HG03060 (cell line): Measurements from ENCODE around the gene SCGN.

Source experiments
- ATAC-seq: cut with Tn5 transposase; IDR thresholded peaks from one replicate; pipeline ENCODE4 v1.9.1; 2021; ENCODE audit warnings: low read depth, moderate number of reproducible peaks; ENCODE audit not compliant: unreplicated experiment

SCGN gene

DNA sequence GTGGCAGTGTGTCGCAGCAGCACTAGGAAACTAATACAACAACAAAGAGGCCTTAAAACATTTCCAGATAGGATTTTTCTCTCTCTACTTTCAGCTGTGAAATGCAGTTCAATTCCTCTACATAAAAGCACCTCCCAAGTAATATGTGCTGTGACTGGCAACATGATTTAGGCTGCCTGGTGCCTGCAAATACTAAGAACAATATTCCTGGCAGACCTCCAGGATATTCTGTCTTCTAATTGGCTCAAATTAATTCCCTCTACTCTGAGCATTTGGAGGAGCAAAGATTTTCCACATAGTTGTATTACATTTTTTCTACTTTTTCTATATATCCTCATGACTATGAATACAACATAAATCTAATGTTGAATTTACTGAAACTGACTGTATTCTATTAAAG, 33.2 kb downstream of the SCGN start:
- no peak for ATAC-seq

DNA sequence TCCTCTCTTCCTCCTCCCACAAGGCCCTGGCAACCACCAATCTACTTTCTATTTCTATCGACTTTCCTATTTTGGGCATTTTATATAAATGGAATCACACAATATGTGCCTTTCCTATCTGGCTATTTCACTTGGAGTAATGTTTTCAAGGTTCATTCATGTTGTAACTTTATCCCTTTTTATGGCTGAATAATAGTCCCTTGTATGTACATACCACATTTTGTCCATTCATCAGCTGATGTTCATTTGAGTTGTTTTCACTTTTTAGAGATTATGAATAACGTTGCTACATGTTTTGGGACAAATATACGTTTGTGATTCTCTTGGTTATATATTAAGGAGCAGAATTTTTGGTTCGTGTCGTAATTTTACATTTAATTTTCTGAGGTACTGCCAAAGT, 33.9 kb downstream of the SCGN start:
- ATAC-seq, result no peak

GRCh38 chr6:25686856-25687255, 34.8 kb downstream of the SCGN start:
- no peak for ATAC-seq

DNA sequence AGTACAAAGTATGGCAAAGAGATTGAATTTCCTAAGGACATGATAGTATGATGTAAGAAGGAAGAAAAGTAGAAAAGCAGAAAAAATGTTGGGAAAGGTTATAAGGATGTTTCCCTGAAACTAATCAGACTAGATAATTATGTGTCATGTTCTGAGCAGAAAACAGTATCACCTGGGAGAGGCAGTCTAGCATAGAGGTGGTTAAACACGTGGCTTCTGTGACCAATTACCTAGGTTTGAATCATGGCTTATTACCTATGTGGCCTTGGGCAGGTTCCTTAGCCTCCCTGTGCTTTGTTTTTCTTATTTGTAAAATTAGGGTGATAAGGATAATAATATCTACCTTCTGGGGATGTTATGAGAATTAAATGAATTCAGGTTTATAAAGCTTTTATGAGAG, 38.0 kb downstream of the SCGN start:
- no peak for ATAC-seq

DNA sequence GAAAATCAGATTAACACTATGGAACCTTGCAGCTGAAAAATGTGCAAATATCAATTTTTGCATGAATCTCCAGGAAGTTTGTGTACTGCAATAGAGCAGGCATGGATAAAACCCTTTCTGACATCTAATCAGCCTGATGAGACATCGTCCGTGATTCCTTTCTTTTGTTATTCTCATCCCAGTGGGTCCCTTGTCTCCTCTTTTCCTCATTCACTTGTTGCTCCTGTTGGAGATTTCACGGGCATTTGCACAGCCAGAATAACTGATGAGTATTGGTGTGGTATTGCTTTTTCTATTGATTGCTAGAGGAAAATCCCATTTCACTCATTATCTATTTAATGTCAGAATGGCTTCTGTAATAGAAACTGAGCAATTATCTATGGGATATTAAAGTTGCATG, 39.9 kb downstream of the SCGN start:
- no peak for ATAC-seq

DNA sequence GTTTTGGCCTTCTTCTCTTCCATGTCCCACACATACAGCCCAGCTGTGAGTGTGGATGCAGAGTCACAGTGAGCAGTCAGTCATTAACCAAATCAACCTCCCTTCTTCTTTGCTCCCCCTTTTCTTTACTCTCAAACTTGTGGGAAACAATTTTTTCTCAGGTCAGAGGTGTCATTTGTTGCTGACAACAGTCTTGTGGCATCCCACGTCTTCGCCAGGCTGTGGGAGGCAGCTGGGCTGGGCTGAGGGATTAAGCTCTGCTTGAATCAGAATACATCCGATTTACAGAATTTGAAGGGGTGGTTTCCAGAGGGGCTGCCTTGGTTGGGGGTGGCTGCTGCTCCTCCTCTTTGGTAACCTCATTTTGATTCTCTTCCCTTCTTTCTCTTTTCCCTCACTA, 40.5 kb downstream of the SCGN start:
- no peak for ATAC-seq

- ATAC-seq, result no peak
Measured at GRCh38 chr6:25694366-25694765, 42.4 kb downstream of the SCGN start.

DNA sequence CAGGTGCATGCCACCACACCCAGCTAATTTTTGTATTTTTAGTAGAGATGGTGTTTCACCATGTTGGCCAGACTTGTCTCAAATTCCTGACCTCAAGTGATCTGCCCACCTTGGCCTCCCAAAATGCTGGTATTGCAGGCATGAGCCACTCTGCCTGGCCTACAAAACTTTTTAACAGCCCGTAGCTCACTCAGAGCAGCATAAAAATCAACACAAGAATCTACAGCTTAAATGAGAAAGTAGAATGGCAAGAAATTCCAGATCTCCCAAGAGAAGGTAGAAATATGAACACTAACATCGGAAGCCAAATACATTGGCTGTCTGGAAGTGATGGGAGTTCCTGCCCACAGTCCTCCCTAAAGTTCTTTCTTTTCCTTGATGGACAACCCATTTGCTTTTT, 43.7 kb downstream of the SCGN start:
- ATAC-seq, result no peak

DNA sequence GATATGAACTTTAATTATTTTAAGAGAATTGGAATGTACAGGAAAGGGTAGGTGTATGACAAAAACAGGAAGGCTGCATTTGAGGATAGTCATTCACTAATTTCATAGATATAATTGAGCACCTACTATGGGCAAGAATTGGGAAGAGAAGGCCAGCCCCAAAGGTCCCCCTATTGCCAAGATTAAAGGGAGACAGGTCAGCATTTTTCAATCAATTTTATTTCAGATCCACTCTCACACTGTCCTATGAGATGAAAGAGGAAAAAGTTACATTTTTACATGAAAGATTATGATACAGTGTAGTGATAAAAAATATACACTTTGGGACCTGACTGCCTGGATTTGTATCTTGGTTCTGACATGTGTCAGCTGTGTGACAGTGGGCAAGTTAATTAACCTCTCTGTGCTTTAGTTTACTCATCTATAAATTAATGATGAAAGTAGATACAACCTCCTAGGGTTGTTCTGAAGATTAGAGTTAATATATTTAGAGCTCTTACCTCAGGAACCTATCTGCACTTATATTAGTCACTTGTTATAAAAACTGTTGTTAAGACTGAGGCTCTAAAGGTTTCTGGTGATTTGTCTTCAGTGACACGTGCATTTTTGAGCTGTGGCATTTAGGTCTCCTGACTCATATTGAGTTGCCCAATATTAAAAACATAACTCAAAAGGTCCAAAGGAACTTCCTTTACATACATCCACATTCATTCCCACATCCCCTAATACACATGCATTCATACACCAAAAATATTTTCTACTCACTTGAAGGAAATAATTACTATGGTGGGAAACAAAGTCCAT, 45.7 kb downstream of the SCGN start:
- no peak for ATAC-seq

DNA sequence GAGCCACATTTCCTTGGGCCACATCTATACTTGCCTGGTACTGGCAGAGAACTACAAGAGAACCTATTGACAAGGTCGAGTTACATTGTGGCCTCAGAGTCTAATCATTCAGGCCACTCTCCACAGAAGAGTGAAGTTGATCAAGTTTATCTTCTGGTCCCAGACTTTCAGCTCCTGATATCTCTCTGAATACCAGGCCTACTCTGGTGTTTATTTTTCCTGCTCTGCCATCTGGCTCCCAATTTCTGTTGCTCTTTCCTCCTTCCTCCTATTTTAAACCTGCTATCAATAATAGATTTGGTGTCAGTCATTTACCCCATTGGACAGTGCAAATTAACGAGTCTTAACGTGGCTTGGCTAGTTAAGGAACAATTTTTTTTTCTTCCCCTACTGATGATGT, 46.6 kb downstream of the SCGN start:
- ATAC-seq, result no peak

- ATAC-seq, result no peak
Measured at GRCh38 chr6:25699649-25700048, 47.6 kb downstream of the SCGN start.

DNA sequence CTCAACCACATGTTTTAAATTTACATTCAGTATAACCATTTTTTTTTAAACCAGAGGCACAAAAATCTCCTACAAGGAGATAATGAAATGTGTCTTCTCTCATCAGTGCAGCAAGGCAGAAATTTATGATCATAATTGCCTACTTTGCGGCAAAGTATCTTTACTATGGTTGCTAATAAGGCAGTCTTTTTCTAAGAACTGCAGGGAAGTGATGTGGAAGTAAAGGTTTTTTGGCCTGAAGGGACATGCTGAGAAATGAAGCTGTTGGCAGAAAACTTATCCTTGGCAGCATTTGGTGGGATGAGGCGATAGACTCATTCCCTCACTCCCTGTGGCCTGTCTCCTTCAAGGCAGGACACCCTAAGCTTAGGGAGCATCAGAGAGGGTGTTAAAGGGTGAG, 48.7 kb downstream of the SCGN start:
- ATAC-seq, result no peak

GRCh38 chr6:25701807-25702206, 49.8 kb downstream of the SCGN start:
- no peak for ATAC-seq

DNA sequence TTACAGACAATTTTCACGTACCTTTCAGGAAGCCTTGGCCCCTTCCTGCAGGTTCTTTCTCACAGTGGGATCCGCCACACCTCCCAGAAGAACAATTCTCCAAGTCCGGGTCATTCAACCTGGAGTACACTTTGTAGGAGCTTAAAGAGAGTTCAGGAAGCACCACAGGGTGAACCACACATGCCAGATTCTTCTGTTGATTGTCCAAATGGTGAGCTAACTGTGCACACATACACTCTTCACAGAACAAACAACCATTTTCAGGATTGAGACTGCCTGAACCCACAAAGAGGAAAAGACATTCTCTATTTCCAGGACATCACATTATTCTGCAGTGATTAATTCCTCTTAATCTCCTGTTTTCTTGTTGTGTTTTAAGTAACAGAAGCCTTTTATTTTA, 51.0 kb downstream of the SCGN start:
- no peak for ATAC-seq

GRCh38 chr6:25704001-25704400, 52.0 kb downstream of the SCGN start:
- ATAC-seq, result no peak

DNA sequence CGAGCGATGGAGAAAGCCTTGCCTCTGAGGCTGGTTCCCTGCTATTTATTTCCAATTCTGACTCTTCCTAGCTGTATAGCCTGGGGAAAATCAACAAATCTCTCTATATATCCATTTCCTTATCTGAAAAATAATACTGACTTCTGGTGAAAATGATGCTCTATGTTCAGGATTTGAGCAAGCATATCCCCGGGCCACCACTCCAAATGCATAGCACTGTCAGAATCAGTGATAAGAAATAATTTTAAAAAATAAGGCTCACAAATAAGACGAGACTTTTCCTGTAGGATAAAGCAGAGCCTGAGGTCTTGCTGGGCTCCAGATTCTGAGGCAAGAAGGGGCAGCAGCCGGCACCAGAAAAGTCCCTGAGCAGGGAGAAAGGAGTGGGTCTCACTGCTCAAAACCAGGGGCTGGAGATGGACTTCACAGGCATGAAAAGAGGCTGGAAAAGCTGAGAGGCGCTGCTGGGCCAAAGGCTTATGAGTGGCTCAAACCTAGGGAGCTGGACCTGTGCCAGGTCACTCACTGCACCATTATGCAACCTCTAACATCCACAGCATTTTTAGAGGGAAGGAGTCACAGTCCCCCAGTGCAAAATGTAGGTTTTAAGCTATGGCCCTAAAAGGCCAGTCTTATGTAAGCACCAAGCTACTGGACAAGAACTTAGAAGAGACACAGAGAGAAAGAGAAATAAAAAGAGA, 54.4 kb downstream of the SCGN start:
- ATAC-seq, result no peak

DNA sequence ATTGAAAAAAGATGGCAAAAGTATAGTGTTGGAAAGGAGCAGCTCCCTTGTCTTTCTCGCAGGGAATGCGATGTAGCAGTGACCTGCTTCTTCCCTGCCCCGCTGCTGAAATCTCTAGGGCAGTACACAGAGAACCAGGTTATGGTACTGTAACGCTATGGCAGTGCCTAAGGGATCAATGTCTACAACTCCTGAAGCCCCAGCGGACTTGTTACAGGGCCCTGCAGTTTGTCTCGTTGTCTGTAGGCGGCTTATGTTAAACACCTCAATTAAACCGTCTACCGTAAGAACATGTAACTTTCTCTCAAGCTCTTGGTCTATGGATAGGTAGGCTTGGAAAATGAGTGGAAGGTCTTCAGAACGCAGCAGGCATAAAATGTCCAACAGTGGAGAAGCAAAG, 57.7 kb downstream of the SCGN start:
- no peak for ATAC-seq

GRCh38 chr6:25710287-25710686, 58.3 kb downstream of the SCGN start:
- ATAC-seq, result no peak

GRCh38 chr6:25713824-25714223, 61.8 kb downstream of the SCGN start:
- no peak for ATAC-seq

DNA sequence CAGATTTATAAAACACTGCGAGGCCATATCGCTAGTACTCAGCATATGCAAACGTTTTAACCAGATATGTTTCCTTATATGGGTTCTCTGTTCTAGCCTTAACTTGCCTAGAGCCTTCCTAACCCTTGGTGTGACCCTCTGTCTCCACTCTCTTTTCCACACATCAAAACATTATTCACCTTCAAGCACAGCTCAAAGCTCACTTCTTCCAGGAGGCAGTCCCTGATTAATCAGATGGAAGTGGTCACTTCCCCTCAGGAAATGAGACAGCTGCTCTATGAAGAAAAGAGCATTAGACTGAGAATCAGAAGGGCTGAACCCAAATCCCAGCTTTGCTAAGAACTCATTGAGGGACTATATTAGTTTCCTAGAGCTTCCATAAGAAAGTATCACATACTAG, 62.8 kb downstream of the SCGN start:
- ATAC-seq, result no peak

DNA sequence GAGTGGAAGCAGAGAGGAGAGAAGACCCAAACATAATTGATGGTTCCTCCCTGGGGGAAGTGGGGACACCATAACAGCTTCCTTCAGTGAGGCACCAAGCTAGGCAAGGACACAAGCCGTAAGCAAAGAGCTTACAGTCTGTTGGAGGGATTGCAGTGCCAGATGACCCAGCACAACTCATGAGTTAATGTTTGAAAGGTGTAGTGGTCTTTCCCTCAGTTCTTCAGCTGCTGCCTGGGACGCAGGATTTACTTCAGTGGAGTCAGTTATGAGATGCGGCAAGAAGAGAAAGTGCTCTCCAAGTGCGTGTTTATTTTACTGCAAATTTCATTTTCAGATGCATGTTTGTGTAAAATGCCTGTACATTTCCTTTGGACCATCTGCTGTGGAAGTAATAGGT, 63.8 kb downstream of the SCGN start:
- ATAC-seq, result no peak
